Glutamatergic neuron (in vitro differentiated cells): ENCODE results near the gene PSD4. TPM values are rescaled to one million over a fixed set of nuclear protein-coding genes. Genes with fewer than 3 reads are reported as not detected.

Experiments used
- DNase-seq: peaks from one replicate; pipeline ENCODE4 v3.0.0; 2022
- H3K27ac Mint-ChIP-seq: one replicate; pipeline ENCODE4 v1.8.0; 2020; ENCODE audit warnings: mild to moderate bottlenecking, mixed read lengths, inconsistent platforms; ENCODE audit not compliant: unreplicated experiment
- H3K27me3 Mint-ChIP-seq: one replicate; pipeline ENCODE4 v1.8.0; 2020; ENCODE audit warnings: mild to moderate bottlenecking, moderate library complexity, mixed read lengths, inconsistent platforms; ENCODE audit not compliant: unreplicated experiment
- H3K36me3 Mint-ChIP-seq: one replicate; pipeline ENCODE4 v1.8.0; 2020; ENCODE audit warnings: mild to moderate bottlenecking, mixed read lengths, inconsistent platforms; ENCODE audit not compliant: unreplicated experiment
- H3K4me1 Mint-ChIP-seq: one replicate; pipeline ENCODE4 v1.8.0; 2020; ENCODE audit warnings: mild to moderate bottlenecking, low read depth, mixed read lengths, inconsistent platforms; ENCODE audit not compliant: unreplicated experiment
- H3K4me3 Mint-ChIP-seq: one replicate; pipeline ENCODE4 v1.8.0; 2020; ENCODE audit warnings: mild to moderate bottlenecking, mixed read lengths, inconsistent platforms; ENCODE audit not compliant: unreplicated experiment
- H3K9me3 Mint-ChIP-seq: one replicate; pipeline ENCODE4 v1.8.0; 2020; ENCODE audit warnings: mild to moderate bottlenecking, moderate library complexity, mixed read lengths, inconsistent platforms; ENCODE audit not compliant: unreplicated experiment
- CTCF ChIP-seq: fragments of 200-600 bp; sonication (generic); IDR thresholded peaks from one replicate; pipeline ENCODE4 v1.5.0; 2021; ENCODE audit not compliant: partially characterized antibody, unreplicated experiment
- total RNA-seq: library from RNA; stranded (reverse); fragmentation: NEBNext Ultra II Directional; extraction: Animal tissue kit (Norgen Biotek cat#: 25700); gene quantifications from one replicate; pipeline ENCODE4 v1.2.1, GENCODE V29; 2021; ENCODE audit not compliant: unreplicated experiment

Gene PSD4
- total RNA-seq, 1 donor from 2014 or later: 1.2 TPM

GRCh38 chr2:113137827-113138226 lies 35.9 kb upstream of the PSD4 start:
- Mint-ChIP-seq H3K27me3 (peaks cover 3% of the 10 kb centered on the region), H3K27ac (no peak overlapping the region), H3K4me3 (no peak overlapping the region), H3K4me1 (no peaks in the 10 kb centered on the region), H3K9me3 (no peaks in the 10 kb centered on the region), H3K36me3 (no peaks in the 10 kb centered on the region)
- no peak for DNase-seq
- no peak for TF ChIP-seq CTCF

DNA sequence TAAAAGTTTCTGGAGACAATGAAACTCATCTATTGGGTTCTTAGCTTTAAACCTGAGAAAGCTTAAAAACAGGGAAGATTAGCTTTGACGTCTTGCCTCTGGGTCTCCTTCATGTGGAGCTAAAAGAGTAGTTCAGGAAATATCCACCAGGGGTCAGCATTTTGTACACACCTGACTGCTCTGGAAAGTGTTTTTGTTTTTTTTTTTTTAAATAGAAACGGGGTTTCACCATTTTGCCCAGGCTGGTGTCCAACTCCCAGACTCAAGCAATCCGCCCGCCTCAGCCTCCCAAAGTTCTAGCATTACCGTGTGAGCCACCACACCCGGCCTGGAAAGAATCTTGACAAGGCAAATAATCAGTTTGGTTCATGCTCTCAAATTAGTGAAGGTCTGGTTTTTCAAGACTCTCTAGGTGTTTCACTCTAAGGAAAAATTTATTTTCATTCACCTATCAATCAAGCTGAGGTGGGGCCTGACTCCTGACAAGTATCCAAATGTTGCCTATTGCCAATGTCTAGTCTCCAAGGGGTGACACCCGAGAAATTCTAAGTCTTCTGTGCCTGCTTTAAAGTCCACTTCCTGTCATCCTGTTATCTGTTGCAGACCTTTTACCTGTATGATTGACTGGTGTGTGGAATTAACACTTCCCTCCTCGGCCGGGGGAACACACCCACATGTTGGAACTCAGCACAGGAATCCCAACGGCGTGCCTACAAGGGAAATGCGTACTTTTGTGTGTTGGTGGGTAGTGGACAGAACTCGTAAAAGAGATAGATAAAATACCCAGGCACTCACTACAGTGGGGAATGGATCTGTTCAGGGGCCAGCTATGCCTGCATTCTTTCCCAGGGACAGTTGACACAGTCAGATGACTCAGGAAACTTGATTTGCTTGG lies 35.1 kb upstream of the PSD4 start:
- Mint-ChIP-seq H3K4me3 (no peak overlapping the region), H3K36me3 (no peaks in the 10 kb centered on the region), H3K27ac (no peak overlapping the region), H3K4me1 (no peaks in the 10 kb centered on the region), H3K9me3 (no peaks in the 10 kb centered on the region), H3K27me3 (peaks cover 2% of the 10 kb centered on the region)
- peak; percentile 88 for TF ChIP-seq CTCF
- DNase-seq: no peak

- H3K36me3 Mint-ChIP-seq: no peaks in the 10 kb centered on the region
- H3K4me3 Mint-ChIP-seq: no peak overlapping the region
- H3K27me3 Mint-ChIP-seq: peaks cover 4% of the 10 kb centered on the region
- H3K4me1 Mint-ChIP-seq: no peaks in the 10 kb centered on the region
- TF ChIP-seq CTCF: no peak
- H3K9me3 Mint-ChIP-seq: no peaks in the 10 kb centered on the region
- no peak overlapping the region for H3K27ac Mint-ChIP-seq
- no peak for DNase-seq
Measured at GRCh38 chr2:113141451-113141850, 32.3 kb upstream of the PSD4 start.

GRCh38 chr2:113142290-113142689 lies 31.5 kb upstream of the PSD4 start:
- H3K36me3 Mint-ChIP-seq: no peaks in the 10 kb centered on the region
- H3K4me3 Mint-ChIP-seq: no peak overlapping the region
- no peak for DNase-seq
- H3K27me3 Mint-ChIP-seq: peaks cover 4% of the 10 kb centered on the region
- no peaks in the 10 kb centered on the region for H3K9me3 Mint-ChIP-seq
- no peaks in the 10 kb centered on the region for H3K4me1 Mint-ChIP-seq
- TF ChIP-seq CTCF: no peak
- H3K27ac Mint-ChIP-seq: no peak overlapping the region

- Mint-ChIP-seq H3K9me3 (peaks cover 3% of the 10 kb centered on the region), H3K27ac (no peak overlapping the region), H3K4me3 (no peak overlapping the region), H3K27me3 (peaks cover 2% of the 10 kb centered on the region), H3K4me1 (no peaks in the 10 kb centered on the region), H3K36me3 (no peaks in the 10 kb centered on the region)
- TF ChIP-seq CTCF: no peak
- no peak for DNase-seq
Measured at GRCh38 chr2:113144259-113144658, 29.5 kb upstream of the PSD4 start.
